IPS DF 4.7 (cell line): Measurements from ENCODE around the gene FBXL19.

ENCODE experiments used
- DNase-seq: peaks from one replicate; pipeline ENCODE4 v3.0.0-alpha.2; 2013; ENCODE audit warnings: low spot score; ENCODE audit errors: extremely low read depth

FBXL19 gene

GRCh38 chr16:30946671-30947540 is 23.5 kb downstream of the FBXL19 start:
- DNase-seq, result no peak

- no peak for DNase-seq
Measured at GRCh38 chr16:30947541-30947858, 24.1 kb downstream of the FBXL19 start.

- peak; percentile 100 for DNase-seq
Measured at GRCh38 chr16:30947859-30948666, 24.7 kb downstream of the FBXL19 start.

- DNase-seq, result no peak
Measured at GRCh38 chr16:30948667-30949649, 25.6 kb downstream of the FBXL19 start, which contains the start of gene ORAI3. Gene ORAI3, plus strand, starts transcription at chr16:30949068. Its CDS starts 222 bp downstream, at chr16:30949290.

- DNase-seq, result no peak
Measured at GRCh38 chr16:30949650-30950515, 26.5 kb downstream of the FBXL19 start.

GRCh38 chr16:30950516-30951065 is 27.2 kb downstream of the FBXL19 start:
- no peak for DNase-seq

- DNase-seq, result no peak
Measured at GRCh38 chr16:30951193-30951592, 27.8 kb downstream of the FBXL19 start.

GRCh38 chr16:30951750-30952149 is 28.4 kb downstream of the FBXL19 start:
- no peak for DNase-seq

- no peak for DNase-seq
Measured at GRCh38 chr16:30953111-30953510, 29.7 kb downstream of the FBXL19 start.

- no peak for DNase-seq
Measured at GRCh38 chr16:30953511-30954124, 30.2 kb downstream of the FBXL19 start.

GRCh38 chr16:30954993-30955392 is 31.6 kb downstream of the FBXL19 start:
- no peak for DNase-seq

- DNase-seq, result no peak
Measured at GRCh38 chr16:30956601-30957455, 33.5 kb downstream of the FBXL19 start.

GRCh38 chr16:30957456-30958174 is 34.2 kb downstream of the FBXL19 start, which contains the start of gene SETD1A:
Gene SETD1A, plus strand, starts transcription at chr16:30957754. Its CDS starts 978 bp downstream, at chr16:30958732.
- no peak for DNase-seq

- no peak for DNase-seq
Measured at GRCh38 chr16:30958175-30959079, 35.1 kb downstream of the FBXL19 start.

GRCh38 chr16:30961384-30961783 is 38.0 kb downstream of the FBXL19 start:
- DNase-seq, result no peak

GRCh38 chr16:30963925-30964511 is 40.6 kb downstream of the FBXL19 start:
- no peak for DNase-seq
